GM10266 (cell line): Measurements from ENCODE around the gene CSF1.

Source experiments
- DNase-seq: peaks from one replicate; pipeline ENCODE4 v3.0.0; 2012; ENCODE audit errors: extremely low spot score
- CTCF ChIP-seq: IDR thresholded peaks from 2 replicates; pipeline ENCODE4 v1.5.1; 2012; ENCODE audit warnings: mild to moderate bottlenecking, low read depth; ENCODE audit not compliant: control insufficient read depth, insufficient read depth; ENCODE audit errors: missing control alignments

CSF1 gene

GRCh38 chr1:109905491-109905890, 5.2 kb upstream of the CSF1 start:
- no peak for TF ChIP-seq CTCF
- no peak for DNase-seq

GRCh38 chr1:109906160-109906838, 4.3 kb upstream of the CSF1 start:
- no peak for TF ChIP-seq CTCF
- DNase-seq = peak; percentile 87

- no peak for TF ChIP-seq CTCF
- no peak for DNase-seq
Observed at GRCh38 chr1:109906839-109907180, 3.8 kb upstream of the CSF1 start.

- no peak for TF ChIP-seq CTCF
- no peak for DNase-seq
Observed at GRCh38 chr1:109907190-109907774, 3.4 kb upstream of the CSF1 start.

GRCh38 chr1:109908836-109909235, 1.8 kb upstream of the CSF1 start:
- no peak for DNase-seq
- no peak for TF ChIP-seq CTCF

- TF ChIP-seq CTCF = no peak
- DNase-seq = no peak
Observed at GRCh38 chr1:109909561-109909960, 1.1 kb upstream of the CSF1 start.

GRCh38 chr1:109910963-109911798, 532 bp downstream of the CSF1 start:
- DNase-seq = no peak
- no peak for TF ChIP-seq CTCF
